GM12891 (cell line): Measurements from ENCODE around the gene PLCB2.

Source experiments
- DNase-seq: peaks from one replicate; pipeline ENCODE4 v3.0.0; 2011; ENCODE audit warnings: low spot score; ENCODE audit not compliant: insufficient read length
- FAIRE-seq: peaks from 2 replicates; lab custom pipeline; 2011; peaks lifted over from hg19 to GRCh38; lab: Jason Lieb, UNC
- PAX5 ChIP-seq: IDR thresholded peaks from 2 replicates; pipeline ENCODE4 v1.6.1; 2011; ENCODE audit warnings: low read length, moderate library complexity, mild to moderate bottlenecking; ENCODE audit not compliant: insufficient read depth, severe bottlenecking
- POLR2A ChIP-seq: IDR thresholded peaks from 2 replicates; pipeline ENCODE4 v1.6.1; 2011; ENCODE audit warnings: low read depth, low read length, control low read depth
- POLR2AphosphoS5 ChIP-seq: IDR thresholded peaks from 2 replicates; pipeline ENCODE4 v1.6.1; 2011; ENCODE audit warnings: low read depth, low read length, control low read depth
- POU2F2 ChIP-seq: IDR thresholded peaks from 2 replicates; pipeline ENCODE4 v1.6.1; 2011; ENCODE audit warnings: low read depth, mild to moderate bottlenecking, control low read depth, low read length, moderate library complexity
- SPI1 ChIP-seq: IDR thresholded peaks from 2 replicates; pipeline ENCODE4 v1.6.1; 2011; ENCODE audit warnings: low read depth, low read length, control low read depth
- TAF1 ChIP-seq: IDR thresholded peaks from 2 replicates; pipeline ENCODE4 v1.6.1; 2011; ENCODE audit warnings: low read depth, low read length, control low read depth

The PLCB2 gene

DNA sequence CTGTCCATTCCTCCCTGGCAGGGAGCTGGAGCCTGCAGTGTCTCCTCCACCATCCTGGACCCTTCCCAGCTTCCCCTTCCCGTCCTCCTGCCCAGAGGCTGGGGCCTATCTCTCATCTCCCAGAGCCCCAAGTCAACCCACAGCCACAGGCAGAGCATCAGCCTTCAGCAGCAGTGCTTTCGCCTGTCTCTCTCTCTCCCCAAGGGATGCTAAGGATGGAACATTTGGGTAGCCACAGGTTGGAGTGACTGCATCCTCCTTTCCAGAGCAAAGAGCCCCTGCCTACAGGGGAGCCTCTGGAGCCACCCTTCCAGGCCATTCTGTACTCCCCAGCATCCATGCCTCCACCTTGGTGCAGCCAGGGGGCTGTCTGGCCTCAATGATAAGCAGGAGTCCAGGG lies 4.2 kb downstream of the PLCB2 start:
- DNase-seq = no peak
- no peak for FAIRE-seq
- no peak for TF ChIP-seq TAF1
- TF ChIP-seq POLR2A = no peak
- TF ChIP-seq PAX5 = no peak
- no peak for TF ChIP-seq POU2F2
- TF ChIP-seq SPI1 = no peak
- TF ChIP-seq POLR2AphosphoS5 = no peak

DNA sequence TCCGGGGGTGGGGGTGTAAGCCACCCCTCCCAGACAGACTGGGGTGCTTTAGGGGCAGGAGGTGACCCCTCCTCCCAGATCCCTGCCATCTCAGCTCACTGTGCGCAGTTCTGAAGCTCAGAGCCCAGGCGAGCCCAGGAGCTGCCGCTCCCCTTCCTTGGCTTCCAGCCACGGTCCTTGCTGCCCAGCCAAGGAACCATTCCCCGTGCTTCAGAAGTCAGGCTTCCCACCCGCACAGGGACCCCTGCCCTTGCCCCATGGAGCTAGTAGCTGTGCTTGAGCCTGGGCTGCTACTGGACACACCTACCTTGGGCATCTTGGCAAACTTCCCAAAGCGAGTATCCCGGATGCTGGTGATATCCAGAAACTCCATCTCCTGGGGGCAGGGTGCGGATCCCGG lies 4.8 kb downstream of the PLCB2 start:
- TF ChIP-seq PAX5 (no peak), POLR2AphosphoS5 (no peak), POLR2A (no peak), SPI1 (no peak), POU2F2 (no peak), TAF1 (no peak)
- FAIRE-seq = no peak
- DNase-seq = no peak

DNA sequence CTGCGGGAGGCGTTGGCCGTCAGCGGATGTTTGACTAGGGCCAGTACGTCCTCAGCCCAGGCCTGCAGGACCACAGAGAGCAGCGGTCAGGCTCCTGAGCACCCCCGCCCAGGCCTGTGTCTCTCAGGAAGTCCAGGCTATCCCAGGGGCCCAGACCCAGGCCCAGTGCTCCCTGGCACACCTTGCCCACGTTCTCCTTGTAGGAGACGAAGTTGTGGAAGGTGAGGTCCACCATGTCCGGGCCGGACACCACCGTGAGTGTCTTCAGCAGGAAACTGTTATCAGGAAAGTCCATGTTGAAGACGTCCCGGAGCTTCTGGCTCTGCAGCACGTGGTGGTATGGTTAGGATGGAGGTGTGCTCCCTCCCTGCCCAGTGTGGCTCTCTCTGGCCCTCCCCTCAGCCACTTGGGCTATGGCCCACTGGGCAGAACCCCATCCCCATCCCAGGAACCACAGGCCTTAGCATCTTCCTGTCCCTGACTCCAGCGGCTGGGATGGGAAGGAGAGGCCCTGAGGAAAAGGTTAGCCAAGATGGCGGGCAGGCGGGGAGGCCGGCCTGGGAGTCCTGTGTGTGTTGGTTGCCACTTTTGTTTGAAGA lies 5.3 kb downstream of the PLCB2 start:
- TF ChIP-seq PAX5 = no peak
- TF ChIP-seq POLR2AphosphoS5 = no peak
- TF ChIP-seq POU2F2 = no peak
- FAIRE-seq (no peak), DNase-seq (no peak)

DNA sequence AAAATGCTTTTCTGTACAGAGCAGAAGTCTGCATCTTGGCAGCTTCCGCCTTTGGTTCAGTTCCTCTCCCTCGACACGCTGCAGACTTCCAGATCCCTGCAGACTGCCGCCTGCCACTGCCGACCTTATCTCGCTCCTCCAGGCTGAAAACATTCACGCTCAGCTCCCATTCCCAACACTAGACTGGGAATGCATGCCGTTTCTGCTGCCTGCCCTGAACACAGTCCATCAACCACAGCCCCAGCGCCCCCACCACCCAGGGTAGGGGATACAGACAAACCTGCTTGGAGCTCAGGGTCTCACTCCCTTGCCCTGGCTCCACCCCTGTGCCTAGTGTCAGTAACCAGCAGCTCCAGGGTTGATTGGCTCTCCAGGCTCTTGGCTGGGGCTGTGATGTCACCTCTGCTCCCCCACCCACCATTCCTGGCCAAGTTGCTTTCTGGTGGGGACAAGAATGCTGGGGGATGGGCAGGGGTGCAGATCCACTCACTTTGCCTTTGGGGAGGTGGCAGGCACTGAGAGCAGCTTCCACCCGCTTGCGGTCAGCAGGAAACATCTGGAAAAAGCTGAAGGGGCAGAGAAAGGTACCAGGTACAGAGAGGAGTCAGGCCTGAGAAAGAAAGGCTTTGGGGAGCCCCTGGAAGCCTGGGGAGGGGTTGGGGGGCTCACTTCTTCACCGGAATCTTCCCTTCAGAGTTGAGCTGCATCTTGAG lies 6.1 kb downstream of the PLCB2 start:
- DNase-seq (no peak), FAIRE-seq (no peak)
- TF ChIP-seq POLR2AphosphoS5 = no peak
- no peak for TF ChIP-seq POLR2A
- no peak for TF ChIP-seq PAX5
- no peak for TF ChIP-seq TAF1
- TF ChIP-seq SPI1 = no peak
- no peak for TF ChIP-seq POU2F2

DNA sequence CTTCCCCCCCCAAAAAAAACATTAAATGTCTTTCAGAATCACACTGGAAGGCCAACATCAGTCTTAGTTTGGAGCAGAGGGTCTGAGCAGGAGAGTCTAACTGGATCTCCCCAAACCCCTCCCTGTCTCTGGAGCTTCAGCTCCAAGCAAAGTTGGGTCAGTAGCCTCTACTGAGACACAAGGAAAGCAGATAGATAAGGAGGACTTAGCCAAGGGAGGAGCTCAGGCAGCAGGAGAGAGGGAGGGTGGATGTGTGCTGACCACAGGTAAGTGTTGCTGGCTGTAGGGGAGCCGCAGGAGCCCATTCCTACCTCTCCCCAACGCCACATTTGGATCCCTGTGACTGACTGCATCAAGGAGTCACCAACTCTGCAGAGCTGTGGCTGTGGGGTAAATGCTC lies 7.0 kb downstream of the PLCB2 start:
- no peak for DNase-seq
- TF ChIP-seq POLR2AphosphoS5 (no peak), TAF1 (no peak), PAX5 (no peak), SPI1 (no peak), POU2F2 (no peak), POLR2A (no peak)
- FAIRE-seq = no peak

DNA sequence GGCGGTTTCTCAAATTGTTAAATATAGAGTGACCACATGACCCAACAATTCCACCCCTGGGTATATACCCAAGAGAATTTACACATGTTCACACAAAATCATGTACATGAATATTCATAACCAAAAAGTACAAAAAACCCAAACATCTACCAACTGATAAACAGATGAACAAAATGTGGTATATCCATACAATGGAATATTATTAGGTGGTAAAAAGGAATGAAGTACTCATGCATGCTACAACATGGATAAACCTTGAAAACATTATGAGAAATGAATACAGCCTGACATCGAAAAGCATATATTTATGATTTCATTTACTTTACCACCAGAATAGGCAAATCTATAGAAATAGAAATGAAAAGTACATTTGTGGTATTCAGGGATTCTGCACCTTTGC lies 7.4 kb downstream of the PLCB2 start:
- TF ChIP-seq POLR2A (no peak), SPI1 (no peak), POLR2AphosphoS5 (no peak), PAX5 (no peak), TAF1 (no peak), POU2F2 (no peak)
- no peak for FAIRE-seq

DNA sequence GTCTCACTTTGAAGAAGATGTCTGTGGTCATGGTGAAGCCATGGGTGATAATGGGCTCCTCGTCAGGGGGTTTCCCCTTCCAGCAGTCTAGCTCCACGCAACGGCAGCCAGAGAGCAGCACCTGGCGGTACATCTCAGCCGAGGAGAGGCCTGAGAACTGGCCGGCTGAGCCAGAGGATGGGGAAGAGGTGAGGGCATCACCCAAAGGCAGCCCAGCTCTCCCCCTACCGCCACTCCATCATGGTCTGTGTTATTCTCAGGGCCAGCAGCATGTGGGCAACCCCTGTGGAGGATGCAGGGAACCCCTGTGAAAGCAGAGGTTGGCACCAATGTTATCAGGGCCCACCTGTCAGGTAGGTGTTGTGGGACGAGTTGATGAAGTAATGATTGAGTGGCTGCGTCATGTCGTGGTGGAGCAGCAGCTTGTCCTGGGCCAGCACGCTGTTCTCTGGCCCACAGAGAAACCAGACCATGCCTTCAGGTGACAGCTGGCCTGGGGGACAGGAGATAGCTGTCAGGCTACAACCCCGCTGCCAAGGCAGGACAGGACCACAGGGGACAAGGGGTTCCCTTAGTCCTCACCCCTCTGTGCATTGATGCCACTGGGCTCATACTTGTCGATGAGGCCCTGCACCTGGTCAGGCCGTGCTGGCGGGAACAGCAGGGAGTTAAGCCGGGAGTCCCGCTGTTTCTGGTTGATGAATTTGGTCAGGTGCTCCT lies 9.4 kb downstream of the PLCB2 start:
- DNase-seq (no peak), FAIRE-seq (no peak)
- TF ChIP-seq PAX5 (no peak), POLR2AphosphoS5 (no peak)

More for the DNA sequence above, 7.4 kb downstream of the PLCB2 start:
- DNase-seq = no peak

DNA sequence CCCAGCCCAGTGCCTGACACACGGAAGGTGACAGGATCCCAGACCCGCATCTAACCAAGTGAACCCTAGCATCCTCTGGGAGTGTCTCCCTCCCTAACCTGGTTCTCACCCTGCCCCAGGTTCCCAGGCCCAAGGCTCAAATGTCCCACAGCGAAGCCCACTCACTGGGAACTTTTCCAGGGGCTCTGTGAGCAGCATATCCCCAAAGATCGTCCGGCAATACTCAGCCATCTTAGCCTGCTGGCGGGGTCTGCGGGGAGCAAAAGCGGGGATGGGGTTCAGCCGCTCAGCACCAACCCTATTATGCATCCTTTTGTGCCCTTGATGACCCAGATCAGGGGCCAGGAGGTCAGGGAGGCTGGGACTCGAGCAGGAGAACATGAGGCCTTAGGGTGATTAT lies 10.4 kb downstream of the PLCB2 start:
- DNase-seq = no peak
- FAIRE-seq = no peak
- TF ChIP-seq SPI1 (no peak), POU2F2 (no peak), POLR2AphosphoS5 (no peak), PAX5 (no peak), TAF1 (no peak), POLR2A (no peak)

DNA sequence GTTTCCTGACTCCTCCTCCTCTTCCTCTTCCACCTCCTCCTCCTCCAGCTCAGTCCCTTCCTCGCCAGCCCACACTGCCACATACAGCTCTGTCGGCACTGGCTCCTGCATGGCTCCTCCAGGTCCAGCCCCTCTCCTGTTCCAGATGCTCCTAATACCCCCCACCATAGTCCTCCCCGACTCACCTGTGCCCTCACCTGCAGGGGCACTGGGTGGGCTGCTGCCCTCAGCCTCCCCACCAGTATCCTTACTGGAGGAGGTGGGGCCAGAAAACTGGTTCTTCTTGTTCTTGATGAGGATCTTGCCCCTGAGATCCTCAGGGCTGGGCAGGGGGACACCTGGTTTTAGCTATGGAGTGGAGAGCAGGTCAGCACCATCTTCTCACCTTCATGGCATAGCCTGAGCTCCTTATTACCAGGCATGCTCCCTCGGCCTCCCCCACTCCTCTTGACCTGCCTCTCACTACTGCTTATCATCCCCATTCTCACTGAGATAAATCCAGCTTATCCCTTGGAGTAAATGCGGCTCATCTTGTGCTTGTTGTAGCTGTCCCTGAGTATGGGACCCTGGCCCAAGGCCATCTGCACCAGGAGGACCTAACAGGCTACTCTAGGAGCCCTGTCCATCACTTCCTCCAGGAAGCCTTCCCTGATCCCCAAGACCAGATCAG lies 11.0 kb downstream of the PLCB2 start:
- FAIRE-seq (no peak), DNase-seq (no peak)
- TF ChIP-seq TAF1 (no peak), SPI1 (no peak), PAX5 (no peak), POLR2AphosphoS5 (no peak), POLR2A (no peak), POU2F2 (no peak)
